ENCODE data around the gene CASS4.
"Not testable (repeated sequence)": the region's sequence is repeated elsewhere in the genome, so short reads cannot be mapped to it uniquely, and the experiment has no call there.

The CASS4 gene

GRCh38 chr20:56411759-56412472 lies at the start of gene CASS4:
Gene CASS4, plus strand, starts transcription at chr20:56412260. Its CDS starts 199 bp downstream, at chr20:56412459.
- peak in 1 of 4 experiments; percentile 16 for DNase-seq

DNA sequence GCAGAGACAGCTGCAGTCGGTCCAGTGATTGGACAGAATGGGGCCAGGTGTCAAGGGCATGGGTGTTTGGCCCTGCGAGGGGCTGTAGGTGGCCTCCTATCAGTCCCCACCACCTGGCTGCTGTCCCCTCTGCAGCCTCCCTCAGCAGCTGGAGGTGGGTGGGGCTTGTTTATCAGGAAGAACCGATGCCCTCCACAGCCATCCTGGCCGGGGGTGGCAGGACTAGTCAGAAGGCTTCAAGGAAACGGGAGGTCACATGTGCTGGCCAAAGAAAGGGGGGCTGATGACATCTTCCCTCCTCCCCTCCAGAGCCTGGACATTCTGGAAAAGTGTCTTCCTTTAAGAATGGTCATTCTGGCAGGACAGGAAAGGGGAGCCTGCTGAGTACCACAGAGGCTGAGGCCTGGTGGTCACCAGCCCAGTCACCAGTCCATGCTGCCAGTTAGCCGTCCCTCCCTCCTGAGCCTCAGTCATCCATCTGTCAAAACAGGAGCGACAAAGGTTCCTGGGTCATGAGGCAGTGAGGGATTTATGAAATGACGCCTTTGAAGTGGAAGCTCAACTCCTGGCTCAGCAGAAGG lies 49.1 kb upstream of the CASS4 start:
- no peak for DNase-seq

- no peak for DNase-seq
Observed at GRCh38 chr20:56363491-56363890, 48.6 kb upstream of the CASS4 start.

DNA sequence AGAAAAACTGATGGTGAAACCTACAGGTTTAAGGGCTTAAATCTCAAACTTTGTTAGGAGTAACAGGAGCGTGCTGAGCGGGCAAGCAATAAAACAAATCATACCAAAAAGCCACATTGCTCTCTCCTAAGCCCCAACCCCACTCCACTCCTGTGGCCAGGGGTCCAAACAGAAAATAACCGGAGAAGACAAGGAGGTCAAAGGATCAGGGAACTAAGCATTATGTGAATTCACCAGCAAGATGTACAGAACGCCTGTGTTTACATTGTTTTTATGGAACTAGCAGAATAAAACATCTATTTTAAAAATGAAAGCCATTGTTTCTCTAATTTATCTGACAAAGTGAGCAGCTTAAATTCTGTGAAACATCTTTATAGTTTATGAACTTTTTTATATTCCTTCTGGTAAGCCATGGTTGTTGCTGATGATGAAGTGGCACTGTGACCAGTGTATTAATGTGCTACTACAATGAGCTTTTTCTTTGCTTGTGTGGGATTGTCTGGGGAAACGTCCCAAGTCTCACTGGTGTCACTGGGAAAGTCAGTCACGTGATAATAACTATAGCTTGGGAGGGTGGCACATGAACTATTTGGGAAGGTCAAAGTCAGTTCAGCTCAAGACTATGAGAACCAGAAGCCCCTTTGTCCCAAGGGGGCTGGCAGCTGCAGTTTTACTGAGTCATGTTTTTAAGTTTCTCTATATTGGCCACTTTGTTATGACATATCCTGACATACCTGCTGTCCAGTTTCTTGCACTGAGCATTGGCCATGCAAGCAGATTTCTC lies 43.5 kb upstream of the CASS4 start:
- no peak for DNase-seq

DNA sequence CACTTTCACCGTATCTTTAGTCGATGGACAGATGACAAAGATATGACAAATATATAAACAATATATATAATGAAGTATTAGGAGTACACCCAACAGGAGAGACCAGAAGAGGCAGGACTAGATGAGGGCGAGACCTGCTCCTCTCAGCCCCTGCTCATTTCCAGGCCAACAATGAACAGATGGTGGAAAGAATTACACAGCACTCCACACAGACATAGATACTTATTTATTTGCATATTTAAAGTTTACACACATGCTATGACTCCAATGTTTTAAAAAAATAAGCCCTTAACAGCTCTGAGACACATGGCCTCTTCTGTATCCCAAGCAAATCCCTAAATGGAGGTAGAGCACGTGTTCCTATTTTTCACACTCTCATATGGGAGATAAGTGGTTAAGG lies 42.9 kb upstream of the CASS4 start:
- no peak for DNase-seq

- DNase-seq, result no peak
Observed at GRCh38 chr20:56371977-56372376, 40.1 kb upstream of the CASS4 start.

DNA sequence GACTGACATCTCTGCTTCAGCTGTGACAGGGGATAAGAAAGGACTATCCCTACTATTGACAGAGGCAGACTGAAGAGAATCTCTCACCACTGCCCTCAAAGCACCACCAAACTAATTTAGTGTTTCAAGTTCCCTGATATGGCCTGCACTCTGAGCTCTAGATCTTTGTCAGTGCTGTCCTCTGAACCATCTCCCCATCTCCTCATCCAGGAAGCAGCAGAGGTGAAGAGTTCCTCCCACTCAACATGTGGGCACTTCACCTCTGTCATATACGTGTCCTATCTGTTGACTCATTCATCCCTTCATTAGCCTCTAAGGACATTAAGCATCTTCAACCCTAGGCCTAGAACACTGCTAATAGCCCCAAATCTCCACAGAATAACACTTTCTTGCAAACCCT lies 39.2 kb upstream of the CASS4 start:
- DNase-seq, result no peak

GRCh38 chr20:56373942-56374341 lies 38.1 kb upstream of the CASS4 start:
- no peak for DNase-seq

GRCh38 chr20:56376331-56376730 lies 35.7 kb upstream of the CASS4 start:
- no peak for DNase-seq

GRCh38 chr20:56378386-56378785 lies 33.7 kb upstream of the CASS4 start:
- no peak for DNase-seq

GRCh38 chr20:56380375-56380774 lies 31.7 kb upstream of the CASS4 start:
- DNase-seq, result no peak

DNA sequence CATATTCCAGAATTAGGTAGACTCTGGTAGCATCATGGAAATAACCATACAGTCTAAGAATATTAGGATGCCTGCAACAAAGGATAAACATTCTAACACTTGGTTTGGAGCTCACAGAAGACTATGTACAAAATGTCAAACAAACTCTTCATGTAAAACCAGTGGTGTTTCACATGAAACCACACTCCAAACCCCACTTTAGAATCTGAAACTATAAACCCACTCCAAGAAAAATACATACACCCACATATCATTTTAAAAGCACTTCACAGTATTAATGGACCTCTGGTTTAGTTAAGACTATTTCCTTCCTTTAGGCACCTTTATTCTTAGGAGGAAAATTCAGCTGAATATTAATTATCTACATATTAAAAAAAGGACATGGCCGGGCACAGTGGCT lies 30.6 kb upstream of the CASS4 start:
- no peak for DNase-seq

GRCh38 chr20:56382696-56383095 lies 29.4 kb upstream of the CASS4 start:
- no peak for DNase-seq

DNA sequence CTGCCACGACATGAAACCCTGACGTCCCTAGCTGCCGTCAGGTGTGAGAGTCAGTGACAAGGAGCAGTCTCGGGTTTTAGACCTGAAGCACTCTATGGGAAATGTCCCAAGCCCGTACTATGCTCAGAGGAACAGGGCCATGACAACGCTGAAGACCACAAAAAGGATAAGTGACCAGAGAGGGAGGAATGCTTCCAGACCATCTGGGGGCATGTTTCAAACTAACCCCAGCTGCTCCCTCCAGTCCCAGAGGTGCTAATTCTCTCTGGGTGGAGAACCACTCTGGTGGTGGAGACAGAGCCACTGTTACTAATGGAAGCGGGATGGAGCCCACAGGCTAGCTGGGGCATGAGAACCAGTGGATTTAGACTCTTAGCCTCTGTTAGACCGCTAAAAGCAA lies 28.7 kb upstream of the CASS4 start:
- DNase-seq, result no peak

DNA sequence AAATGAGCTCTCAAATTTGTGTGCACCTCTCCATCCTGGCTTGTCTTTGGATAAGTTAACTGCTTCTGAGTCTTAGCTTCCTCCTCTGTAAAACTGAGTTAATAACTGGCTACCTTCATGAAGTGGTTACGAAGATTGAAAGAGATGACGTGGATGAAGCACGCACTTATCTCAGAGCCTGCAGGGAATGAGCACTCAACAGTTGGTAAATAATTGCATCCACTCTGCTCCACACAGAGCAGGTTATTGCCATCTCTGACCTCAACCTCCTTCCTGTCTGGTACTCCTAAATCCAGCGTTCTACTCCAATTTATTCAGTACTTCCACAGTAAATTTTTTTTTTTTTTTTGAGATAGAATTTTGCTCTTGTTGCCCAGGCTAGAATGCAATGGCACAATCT lies 26.9 kb upstream of the CASS4 start:
- no peak for DNase-seq

GRCh38 chr20:56386219-56386618 lies 25.8 kb upstream of the CASS4 start:
- no peak for DNase-seq

DNA sequence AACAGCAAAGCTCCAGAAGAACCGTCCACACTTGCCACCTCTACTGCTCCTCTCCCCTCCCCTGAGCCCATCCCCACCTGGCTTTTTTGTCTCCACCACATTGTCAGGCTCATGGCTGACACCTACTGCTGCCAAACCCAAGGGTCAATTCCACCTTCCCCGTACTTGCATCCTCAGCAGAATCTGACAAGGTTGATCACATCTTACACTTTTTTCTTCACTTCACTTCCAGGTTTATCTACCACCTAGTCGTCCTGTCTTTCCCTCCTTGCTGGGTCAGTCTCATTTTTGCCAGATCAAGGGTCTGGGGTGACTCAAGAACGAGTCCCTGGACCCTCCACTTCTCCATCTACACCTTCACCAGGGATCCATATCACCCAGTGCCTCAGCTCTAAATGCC lies 23.2 kb upstream of the CASS4 start:
- no peak for DNase-seq

DNA sequence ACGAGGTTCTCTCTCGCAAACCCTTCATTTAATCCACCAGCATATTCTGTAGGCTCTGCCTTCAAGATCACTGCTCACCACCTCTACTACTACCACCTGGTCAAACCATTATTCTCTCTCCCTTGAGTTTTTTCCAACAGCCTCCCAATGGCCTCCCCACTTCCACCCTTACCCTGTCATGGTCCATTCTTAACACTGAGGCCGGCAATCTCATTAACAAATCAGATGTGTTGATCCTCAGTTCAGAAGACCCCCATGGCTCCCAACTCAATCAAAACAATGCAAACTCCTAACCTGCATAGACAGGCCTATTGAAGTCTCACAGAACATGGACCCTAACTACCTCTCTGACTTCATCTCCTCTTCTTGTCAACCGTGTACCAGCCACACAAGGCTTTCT lies 22.3 kb upstream of the CASS4 start:
- DNase-seq, result no peak

DNA sequence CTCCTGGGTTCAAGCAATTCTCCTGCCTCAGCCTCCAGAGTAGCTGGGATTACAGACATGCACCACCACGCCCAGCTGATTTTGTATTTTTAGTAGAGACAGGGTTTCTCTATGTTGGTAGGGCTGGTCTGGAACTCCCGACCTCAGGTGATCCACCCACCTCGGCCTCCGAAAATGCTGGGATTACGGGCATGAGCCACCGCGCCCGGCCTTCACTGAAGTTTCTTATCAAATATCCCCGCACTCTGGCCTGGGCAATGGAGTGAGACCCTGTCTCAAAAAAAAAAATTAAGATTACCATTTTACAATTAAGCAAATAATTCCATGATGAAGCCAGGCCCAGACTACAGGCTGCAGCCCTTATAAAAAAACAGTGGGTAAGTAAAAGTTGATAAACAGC lies 21.7 kb upstream of the CASS4 start:
- DNase-seq, result not testable (repeated sequence)

- DNase-seq, result no peak
Observed at GRCh38 chr20:56391037-56391436, 21.0 kb upstream of the CASS4 start.

GRCh38 chr20:56391596-56392131 lies 20.4 kb upstream of the CASS4 start:
- no peak for DNase-seq

- DNase-seq, result peak; percentile 97 to 99 (median 98)
Observed at GRCh38 chr20:56392132-56392880, 19.8 kb upstream of the CASS4 start, which contains the start of the genes AURKA and CSTF1. Gene AURKA, minus strand, starts transcription at chr20:56392215. Its CDS starts 4,018 bp downstream, at chr20:56388197. Gene CSTF1, plus strand, starts transcription at chr20:56392645. Its CDS starts 2,908 bp downstream, at chr20:56395553.

All from activated naive CD4-positive, alpha-beta T cell (primary cell).